Fibroblast of lung (primary cell): ENCODE measurements around the gene LTB.

Experiments used
- EZH2 ChIP-seq: IDR thresholded peaks from 2 replicates; pipeline ENCODE4 v1.5.1; 2012; ENCODE audit warnings: low read length, control low read depth, mild to moderate bottlenecking; ENCODE audit errors: missing control alignments
- TF ChIP-seq, protein P1 (sequence below), 2 donors: IDR thresholded peaks in 1 of 2; conservative IDR thresholded peaks in 1 of 2; 1 replicate in 1 of 2; 2 replicates in 1 of 2; pipeline ENCODE4 v1.5.1; 2011 to 2012; ENCODE audit warnings: low read length in 2 of 2, control low read depth in 1 of 2, inconsistent platforms in 1 of 2, low read depth in 1 of 2, mild to moderate bottlenecking in 1 of 2

GRCh38 chr6:31578184-31579118 lies 3.8 kb downstream of the LTB start:
- TF ChIP-seq, protein P1, sequence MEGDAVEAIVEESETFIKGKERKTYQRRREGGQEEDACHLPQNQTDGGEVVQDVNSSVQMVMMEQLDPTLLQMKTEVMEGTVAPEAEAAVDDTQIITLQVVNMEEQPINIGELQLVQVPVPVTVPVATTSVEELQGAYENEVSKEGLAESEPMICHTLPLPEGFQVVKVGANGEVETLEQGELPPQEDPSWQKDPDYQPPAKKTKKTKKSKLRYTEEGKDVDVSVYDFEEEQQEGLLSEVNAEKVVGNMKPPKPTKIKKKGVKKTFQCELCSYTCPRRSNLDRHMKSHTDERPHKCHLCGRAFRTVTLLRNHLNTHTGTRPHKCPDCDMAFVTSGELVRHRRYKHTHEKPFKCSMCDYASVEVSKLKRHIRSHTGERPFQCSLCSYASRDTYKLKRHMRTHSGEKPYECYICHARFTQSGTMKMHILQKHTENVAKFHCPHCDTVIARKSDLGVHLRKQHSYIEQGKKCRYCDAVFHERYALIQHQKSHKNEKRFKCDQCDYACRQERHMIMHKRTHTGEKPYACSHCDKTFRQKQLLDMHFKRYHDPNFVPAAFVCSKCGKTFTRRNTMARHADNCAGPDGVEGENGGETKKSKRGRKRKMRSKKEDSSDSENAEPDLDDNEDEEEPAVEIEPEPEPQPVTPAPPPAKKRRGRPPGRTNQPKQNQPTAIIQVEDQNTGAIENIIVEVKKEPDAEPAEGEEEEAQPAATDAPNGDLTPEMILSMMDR (conservative IDR thresholded peaks at IDR 0.05 in 1 of 2, IDR thresholded peaks at IDR 0.05 in 1 of 2; ENCODE audit: low read depth in 1 of 2, low read length in 2 of 2): no peak
- TF ChIP-seq EZH2: no peak
